NT2/D1 (cell line): ENCODE results near the gene RDM1.

Experiments
- DNase-seq: peaks from one replicate; pipeline ENCODE4 v3.0.0-alpha.2; 2011; ENCODE audit warnings: low read depth, low spot score
- H3K27me3 ChIP-seq: 2 replicates; pipeline ENCODE4 v1.6.0; 2011; ENCODE audit warnings: mild to moderate bottlenecking; ENCODE audit not compliant: insufficient read length, insufficient read depth
- H3K36me3 ChIP-seq: 2 replicates; pipeline ENCODE4 v1.6.1; 2011; ENCODE audit warnings: mild to moderate bottlenecking, low read length, mixed read lengths; ENCODE audit not compliant: insufficient read depth, insufficient read length
- H3K4me1 ChIP-seq: 2 replicates; pipeline ENCODE4 v1.5.1; 2011; ENCODE audit not compliant: insufficient read depth, insufficient read length
- H3K4me3 ChIP-seq: 2 replicates; pipeline ENCODE4 v1.5.1; 2011; ENCODE audit warnings: low read depth; ENCODE audit not compliant: insufficient read length
- H3K9ac ChIP-seq: 2 replicates; pipeline ENCODE4 v1.6.0; 2011; ENCODE audit warnings: low read depth; ENCODE audit not compliant: insufficient read length
- H3K9me3 ChIP-seq: 2 replicates; pipeline ENCODE4 v1.5.1; 2011; ENCODE audit warnings: mild to moderate bottlenecking, low read length; ENCODE audit not compliant: insufficient read depth
- SUZ12 ChIP-seq: IDR thresholded peaks from 2 replicates; pipeline ENCODE4 v1.6.1; 2011; ENCODE audit not compliant: insufficient read length, insufficient read depth; ENCODE audit errors: extremely low read depth
- YY1 ChIP-seq: IDR thresholded peaks from 2 replicates; pipeline ENCODE4 v1.6.1; 2011; ENCODE audit not compliant: insufficient read length, insufficient read depth
- ZNF274 ChIP-seq: IDR thresholded peaks from 2 replicates; pipeline ENCODE4 v1.6.1; 2011; ENCODE audit warnings: mild to moderate bottlenecking, low read depth, low read length

RDM1 gene, protein sequence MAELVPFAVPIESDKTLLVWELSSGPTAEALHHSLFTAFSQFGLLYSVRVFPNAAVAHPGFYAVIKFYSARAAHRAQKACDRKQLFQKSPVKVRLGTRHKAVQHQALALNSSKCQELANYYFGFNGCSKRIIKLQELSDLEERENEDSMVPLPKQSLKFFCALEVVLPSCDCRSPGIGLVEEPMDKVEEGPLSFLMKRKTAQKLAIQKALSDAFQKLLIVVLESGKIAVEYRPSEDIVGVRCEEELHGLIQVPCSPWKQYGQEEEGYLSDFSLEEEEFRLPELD

DNA sequence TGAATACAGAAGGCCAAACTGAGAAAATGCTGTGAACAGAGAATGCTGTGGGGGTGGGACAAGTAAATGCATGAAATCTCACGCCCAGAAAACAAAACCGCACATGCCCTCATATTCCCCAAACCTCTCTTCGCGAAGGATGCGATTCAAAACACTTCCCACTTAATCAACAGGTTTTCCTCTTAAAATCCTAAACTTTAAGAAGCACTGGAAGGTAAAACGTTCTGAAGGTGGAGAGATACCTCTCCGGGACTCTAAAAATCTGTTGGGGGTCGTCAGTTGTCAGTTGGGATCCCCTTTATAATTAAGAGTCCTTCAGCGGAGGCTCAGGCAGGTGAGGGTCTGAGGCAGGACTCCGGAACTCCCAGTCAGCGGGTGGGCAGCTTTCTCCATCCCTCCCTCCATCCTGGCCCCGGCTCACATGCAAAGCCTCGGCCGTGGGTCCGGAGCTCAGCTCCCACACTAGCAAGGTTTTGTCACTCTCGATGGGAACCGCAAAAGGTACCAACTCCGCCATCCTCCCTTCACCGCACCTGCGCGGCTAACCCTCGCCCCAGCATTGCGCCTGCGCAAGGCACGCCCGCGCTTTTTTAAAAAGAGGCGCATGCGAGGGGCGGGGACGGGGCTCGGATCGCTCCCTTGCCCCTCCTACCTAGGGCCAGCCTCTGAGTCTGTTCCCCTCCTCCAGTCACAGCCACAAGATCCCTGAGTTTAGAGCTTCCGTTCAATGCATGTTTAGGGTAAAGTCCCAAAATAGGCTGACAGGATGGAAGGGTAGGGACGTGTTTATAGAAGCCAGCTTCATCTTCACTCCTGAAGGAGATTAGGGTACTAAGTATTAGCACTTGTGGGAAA, at the start of gene RDM1:
Gene RDM1, minus strand, starts transcription at position 563 of the 855 bp plus-strand sequence. Its CDS starts 46 bp downstream, at position 517.
- Histone ChIP-seq H3K4me3 (peak within 1 kb of the TSS; percentile 58), H3K36me3 (no peaks in the 10 kb centered on the region), H3K4me1 (no peaks in the 10 kb centered on the region), H3K9ac (peak within 1 kb of the TSS; percentile 79), H3K9me3 (no peaks in the 10 kb centered on the region), H3K27me3 (no peaks in the 10 kb centered on the region)
- peak; percentile 76 for DNase-seq
- TF ChIP-seq ZNF274 (no peak), SUZ12 (no peak), YY1 (no peak)

- Histone ChIP-seq H3K4me1 (no peaks in the 10 kb centered on the region), H3K36me3 (no peaks in the 10 kb centered on the region), H3K9ac (no peak overlapping the region), H3K9me3 (no peaks in the 10 kb centered on the region), H3K27me3 (no peaks in the 10 kb centered on the region), H3K4me3 (no peak overlapping the region)
- no peak for DNase-seq
- TF ChIP-seq SUZ12 (no peak), ZNF274 (no peak), YY1 (no peak)
Measured at GRCh38 chr17:35978346-35978745, 47.8 kb upstream of the RDM1 start.

- Histone ChIP-seq H3K9me3 (no peaks in the 10 kb centered on the region), H3K27me3 (no peaks in the 10 kb centered on the region), H3K4me3 (no peak overlapping the region), H3K4me1 (no peaks in the 10 kb centered on the region), H3K36me3 (no peaks in the 10 kb centered on the region), H3K9ac (no peak overlapping the region)
- TF ChIP-seq YY1 (no peak), SUZ12 (no peak)
- no peak for DNase-seq
Measured at GRCh38 chr17:35977509-35977908, 46.9 kb upstream of the RDM1 start.

DNA sequence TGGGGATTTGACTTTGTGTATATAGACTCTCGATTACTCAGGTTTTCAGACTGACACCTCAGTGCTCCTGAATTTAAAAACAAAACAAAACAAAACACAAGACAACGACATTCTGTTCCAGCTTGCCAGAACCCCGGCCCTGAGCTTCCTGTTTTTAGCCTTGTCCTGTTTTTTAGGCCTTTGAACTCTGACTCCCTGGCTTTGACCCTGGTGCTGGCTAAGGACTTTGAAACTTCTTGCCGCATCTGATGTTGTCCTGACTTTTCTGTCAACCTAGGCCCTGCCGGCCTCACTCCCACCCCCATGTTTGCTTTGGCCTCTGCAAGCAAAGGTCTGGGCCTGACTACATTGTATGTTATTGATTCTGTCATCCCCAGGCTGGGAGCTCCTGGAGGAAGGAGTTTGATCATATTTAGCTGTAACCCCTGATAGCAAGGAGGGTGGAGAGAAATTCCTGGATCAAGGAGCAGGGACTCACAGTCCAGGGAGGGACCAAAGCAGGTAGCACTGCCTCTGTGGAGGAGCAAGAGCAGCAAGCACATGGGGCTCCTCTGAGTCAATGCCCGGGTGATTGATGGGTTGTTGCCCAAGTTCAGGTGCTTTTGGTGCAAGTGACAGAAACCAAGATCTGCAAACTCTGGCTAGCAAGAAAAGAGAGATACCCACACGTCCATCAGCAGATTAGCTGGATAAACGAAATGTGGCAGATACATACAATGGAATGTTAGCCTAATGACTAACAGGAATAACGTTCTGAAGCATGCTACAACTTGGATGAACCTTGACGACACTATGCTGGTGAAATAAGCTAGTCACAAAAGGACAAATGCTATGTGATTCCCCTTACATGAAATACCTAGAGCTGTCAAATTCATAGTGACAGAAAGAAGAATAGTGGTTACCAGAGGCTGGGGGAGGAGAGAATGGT, 43.0 kb upstream of the RDM1 start:
- no peak for DNase-seq
- H3K9ac ChIP-seq, result no peak overlapping the region
- H3K4me1 ChIP-seq, result no peaks in the 10 kb centered on the region
- H3K36me3 ChIP-seq, result no peaks in the 10 kb centered on the region
- no peak for TF ChIP-seq SUZ12
- TF ChIP-seq ZNF274, result no peak
- TF ChIP-seq YY1, result no peak
- H3K4me3 ChIP-seq, result no peak overlapping the region
- H3K27me3 ChIP-seq, result no peaks in the 10 kb centered on the region
- no peaks in the 10 kb centered on the region for H3K9me3 ChIP-seq

DNA sequence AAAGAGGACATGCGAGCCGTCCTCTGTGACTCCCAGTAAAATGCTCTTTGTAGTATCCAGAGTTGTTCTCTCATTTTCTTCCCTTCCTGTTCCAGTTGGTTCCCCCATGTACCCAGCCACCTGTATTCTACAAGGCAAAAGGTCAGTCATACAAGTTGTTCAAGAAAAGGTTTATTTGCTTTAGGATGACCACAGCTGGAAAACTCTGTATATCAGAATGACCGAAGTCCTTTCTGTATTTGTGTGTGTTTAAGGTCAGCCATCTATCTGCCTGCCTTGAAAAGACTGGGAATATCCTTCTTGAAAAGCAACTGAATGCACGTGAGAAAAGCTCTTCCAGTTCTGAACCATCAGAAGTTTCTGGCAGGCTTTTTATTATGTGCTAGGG, 42.4 kb upstream of the RDM1 start:
- Histone ChIP-seq H3K9me3 (no peaks in the 10 kb centered on the region), H3K4me3 (no peak overlapping the region), H3K9ac (no peak overlapping the region), H3K27me3 (no peaks in the 10 kb centered on the region), H3K4me1 (no peaks in the 10 kb centered on the region), H3K36me3 (no peaks in the 10 kb centered on the region)
- no peak for DNase-seq
- TF ChIP-seq ZNF274, result no peak
- no peak for TF ChIP-seq SUZ12
- TF ChIP-seq YY1, result no peak

GRCh38 chr17:35972535-35972934, 42.0 kb upstream of the RDM1 start:
- Histone ChIP-seq H3K9ac (no peak overlapping the region), H3K27me3 (no peaks in the 10 kb centered on the region), H3K36me3 (no peaks in the 10 kb centered on the region), H3K9me3 (no peaks in the 10 kb centered on the region), H3K4me1 (no peaks in the 10 kb centered on the region), H3K4me3 (no peak overlapping the region)
- no peak for DNase-seq
- TF ChIP-seq YY1 (no peak), SUZ12 (no peak), ZNF274 (no peak)

GRCh38 chr17:35972066-35972465, 41.5 kb upstream of the RDM1 start:
- Histone ChIP-seq H3K9me3 (no peaks in the 10 kb centered on the region), H3K4me1 (no peaks in the 10 kb centered on the region), H3K36me3 (no peaks in the 10 kb centered on the region), H3K4me3 (no peak overlapping the region), H3K9ac (no peak overlapping the region), H3K27me3 (no peaks in the 10 kb centered on the region)
- DNase-seq, result no peak
- no peak for TF ChIP-seq ZNF274
- TF ChIP-seq YY1, result no peak
- TF ChIP-seq SUZ12, result no peak
